Mucosa of descending colon (tissue), 3 donors: Measurements from ENCODE around the gene TMC8. TPM values are rescaled to one million over a fixed set of nuclear protein-coding genes. Genes with fewer than 3 reads are reported as not detected.

Experiments used
- ATAC-seq: fragments of 200-7000 bp; cut with Tn5 transposase; one replicate; pipeline ENCODE4 v1.9.1; 2020; ENCODE audit warnings: mild to moderate bottlenecking, moderate library complexity
- DNase-seq, 3 donors: peaks; one replicate each; pipeline ENCODE4 v3.0.0-alpha.2; 2020
- H3K36me3 ChIP-seq: fragments of 200-600 bp; one replicate; pipeline ENCODE4 v1.8.0; 2021; ENCODE audit warnings: low read depth, mild to moderate bottlenecking
- H3K4me1 ChIP-seq: fragments of 200-600 bp; one replicate; pipeline ENCODE4 v1.8.0; 2021; ENCODE audit warnings: low read depth, mild to moderate bottlenecking
- H3K4me3 ChIP-seq: fragments of 200-600 bp; one replicate; pipeline ENCODE4 v1.8.0; 2021; ENCODE audit warnings: mild to moderate bottlenecking
- H3K9me3 ChIP-seq: fragments of 200-600 bp; one replicate; pipeline ENCODE4 v1.8.0; 2021; ENCODE audit warnings: mild to moderate bottlenecking
- CTCF ChIP-seq: fragments of 200-600 bp; IDR thresholded peaks from one replicate; pipeline ENCODE4 v1.8.0; 2022; ENCODE audit warnings: antibody characterized with exemption, mild to moderate bottlenecking
- intact Hi-C, 2 donors: fragments of 100-400 bp; cut with DNase I in 1 of 2; cut with micrococcal nuclease in 1 of 2; formaldehyde crosslinking; loops; one replicate each; pipeline versions ENCODE4 v1.11.0 to v1.11.1; 2022; cut with DNase I, micrococcal nuclease
- total RNA-seq, 3 donors: library from RNA; stranded (reverse); fragmentation: NEBNext Ultra II Directional in 2 of 3; extraction: Animal tissue kit (Norgen Biotek cat#: 25700) in 2 of 3; gene quantifications; one replicate each; pipeline versions ENCODE4 v1.2.1 to v1.2.4, GENCODE V29; 2021 to 2023
- donor health status: DM: no; HTN: no; CAD: no; lungs with moderate emphysema.
- donor health status: DM: no; HTN: no; CAD: no.
- donor health status: DM: no; HTN: yes; CAD: no.

The TMC8 gene
- total RNA-seq, 3 donors from 2014 or later: 6.0 to 11.4 (median 8.5) TPM

GRCh38 chr17:78159575-78160158 lies 29.1 kb downstream of the TMC8 start:
- Histone ChIP-seq H3K36me3 (no peaks in the 10 kb centered on the region), H3K4me1 (peaks cover 8% of the 10 kb centered on the region), H3K4me3 (no peak overlapping the region), H3K9me3 (no peaks in the 10 kb centered on the region)
- DNase-seq (no peak), ATAC-seq (no peak)
- TF ChIP-seq CTCF: no peak
- intact Hi-C loops: no loop called here

- ATAC-seq: no peak
- Histone ChIP-seq H3K36me3 (no peaks in the 10 kb centered on the region), H3K4me3 (no peak overlapping the region), H3K9me3 (no peaks in the 10 kb centered on the region), H3K4me1 (no peaks in the 10 kb centered on the region)
- no peak for DNase-seq
- TF ChIP-seq CTCF: no peak
- intact Hi-C loops: no loop called here
Measured at GRCh38 chr17:78163881-78164747, 33.5 kb downstream of the TMC8 start.

GRCh38 chr17:78164748-78165607 lies 34.4 kb downstream of the TMC8 start:
- intact Hi-C loops: no loop called here
- ATAC-seq: no peak

GRCh38 chr17:78166416-78166815 lies 35.8 kb downstream of the TMC8 start:
- intact Hi-C loops: no loop called here
- Histone ChIP-seq H3K4me1 (peaks cover 19% of the 10 kb centered on the region), H3K4me3 (no peak overlapping the region), H3K36me3 (no peaks in the 10 kb centered on the region), H3K9me3 (no peaks in the 10 kb centered on the region)
- ATAC-seq (peak; percentile 5), DNase-seq (peak in 1 of 3 donors; percentile 59)
- TF ChIP-seq CTCF: no peak

More at GRCh38 chr17:78164748-78165607, 34.4 kb downstream of the TMC8 start:
- Histone ChIP-seq H3K9me3 (no peaks in the 10 kb centered on the region), H3K4me1 (peaks cover 5% of the 10 kb centered on the region), H3K36me3 (no peaks in the 10 kb centered on the region), H3K4me3 (no peak overlapping the region)
- DNase-seq: no peak
- no peak for TF ChIP-seq CTCF

GRCh38 chr17:78168242-78168902 lies 37.8 kb downstream of the TMC8 start, which contains the start of gene SYNGR2:
TSS of gene SYNGR2 (plus strand) at chr17:78168581. CDS start at chr17:78168617, 36 bp downstream.
- peaks cover 38% of the 10 kb centered on the region for H3K4me1 ChIP-seq
- intact Hi-C loops: no loop called here
- H3K4me3 ChIP-seq: peak within 1 kb of the TSS; percentile 70
- DNase-seq (peak; percentile 90 to 94 (median 92)), ATAC-seq (peak; percentile 76)
- TF ChIP-seq CTCF: no peak
- no peaks in the 10 kb centered on the region for H3K9me3 ChIP-seq
- H3K36me3 ChIP-seq: no peaks in the 10 kb centered on the region
